ENCODE measurements around the gene TYMP.

DNA sequence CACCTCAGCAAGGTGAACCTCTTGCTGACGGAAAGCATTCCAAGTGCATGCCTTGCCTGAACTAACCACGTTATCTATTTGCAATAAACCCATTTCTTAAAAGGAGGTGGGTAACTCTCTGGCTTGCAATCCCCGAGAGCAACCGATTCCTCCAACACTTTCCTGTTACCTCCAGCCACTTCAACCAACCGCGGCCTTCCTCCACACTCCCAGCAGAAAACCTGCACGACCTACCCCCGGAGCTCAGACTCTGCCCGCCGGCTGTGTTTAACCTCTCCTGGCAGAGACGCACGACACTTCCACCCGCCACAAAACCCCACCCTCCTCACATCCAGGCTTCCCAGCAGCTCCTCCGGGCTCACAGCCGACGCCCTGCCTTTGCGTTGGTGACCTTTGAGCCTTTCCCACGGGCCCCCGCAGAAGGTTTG, 5.1 kb downstream of the TYMP start:
- TF ChIP-seq, protein P1, sequence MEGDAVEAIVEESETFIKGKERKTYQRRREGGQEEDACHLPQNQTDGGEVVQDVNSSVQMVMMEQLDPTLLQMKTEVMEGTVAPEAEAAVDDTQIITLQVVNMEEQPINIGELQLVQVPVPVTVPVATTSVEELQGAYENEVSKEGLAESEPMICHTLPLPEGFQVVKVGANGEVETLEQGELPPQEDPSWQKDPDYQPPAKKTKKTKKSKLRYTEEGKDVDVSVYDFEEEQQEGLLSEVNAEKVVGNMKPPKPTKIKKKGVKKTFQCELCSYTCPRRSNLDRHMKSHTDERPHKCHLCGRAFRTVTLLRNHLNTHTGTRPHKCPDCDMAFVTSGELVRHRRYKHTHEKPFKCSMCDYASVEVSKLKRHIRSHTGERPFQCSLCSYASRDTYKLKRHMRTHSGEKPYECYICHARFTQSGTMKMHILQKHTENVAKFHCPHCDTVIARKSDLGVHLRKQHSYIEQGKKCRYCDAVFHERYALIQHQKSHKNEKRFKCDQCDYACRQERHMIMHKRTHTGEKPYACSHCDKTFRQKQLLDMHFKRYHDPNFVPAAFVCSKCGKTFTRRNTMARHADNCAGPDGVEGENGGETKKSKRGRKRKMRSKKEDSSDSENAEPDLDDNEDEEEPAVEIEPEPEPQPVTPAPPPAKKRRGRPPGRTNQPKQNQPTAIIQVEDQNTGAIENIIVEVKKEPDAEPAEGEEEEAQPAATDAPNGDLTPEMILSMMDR (IDR thresholded peaks at IDR 0.05) = no peak
- TF ChIP-seq POLR2A (IDR thresholded peaks at IDR 0.05; ENCODE audit: low read depth) = no peak
- TF ChIP-seq EP300 (IDR thresholded peaks at IDR 0.05) = no peak
